Effector memory CD8-positive, alpha-beta T cell (primary cell): ENCODE measurements around the gene GLRA1.

Experiments
- ATAC-seq: fragments of 150-1000 bp; cut with Tn5 transposase; replicated peaks from 2 replicates; pipeline ENCODE4 v1.10.0; 2021; ENCODE audit warnings: mild to moderate bottlenecking, moderate library complexity
- DNase-seq, 3 experiments: peaks; one replicate each; pipeline ENCODE4 v3.0.0; 2021
- H3K27ac Mint-ChIP-seq, 2 donors: one replicate each; pipeline ENCODE4 v1.8.0; 2022; ENCODE audit warnings: mild to moderate bottlenecking in 2 of 2, mixed read lengths in 2 of 2, moderate library complexity in 2 of 2
- H3K27me3 Mint-ChIP-seq, 2 donors: one replicate each; pipeline ENCODE4 v1.8.0; 2022; ENCODE audit warnings: mixed read lengths in 2 of 2
- H3K36me3 Mint-ChIP-seq: one replicate; pipeline ENCODE4 v1.8.0; 2022; ENCODE audit warnings: mild to moderate bottlenecking, moderate library complexity, mixed read lengths; ENCODE audit not compliant: insufficient read depth
- H3K4me1 Mint-ChIP-seq, 2 donors: one replicate each; pipeline ENCODE4 v1.8.0; 2022; ENCODE audit warnings: low read depth in 2 of 2, mixed read lengths in 2 of 2
- H3K4me3 Mint-ChIP-seq, 2 donors: one replicate each; pipeline ENCODE4 v1.8.0; 2022; ENCODE audit warnings: mild to moderate bottlenecking in 2 of 2, mixed read lengths in 2 of 2, moderate library complexity in 2 of 2
- H3K9me3 Mint-ChIP-seq, 2 donors: one replicate each; pipeline ENCODE4 v1.8.0; 2022; ENCODE audit warnings: mixed read lengths in 2 of 2
- total RNA-seq, 9 experiments: gene quantifications; one replicate each; lab custom pipeline; 2026; lab: John Stamatoyannopoulos, UW

Gene GLRA1
- total RNA-seq, result 0 reads per million in 9 experiments

- ATAC-seq (peak; percentile 71), DNase-seq (peak; percentile 33 to 52 (median 43))
- peaks cover 38 to 41% of the 10 kb centered on the region in 2 donors for H3K27me3 Mint-ChIP-seq
- H3K4me3 Mint-ChIP-seq, result no peak within 1 kb of the TSS
- H3K4me1 Mint-ChIP-seq, result peaks cover 0 to 2% of the 10 kb centered on the region in 2 donors
- H3K27ac Mint-ChIP-seq, result no peak within 1 kb of the TSS
- H3K36me3 Mint-ChIP-seq, result peaks cover 11% of the 10 kb centered on the region
- peaks cover 0 to 6% of the 10 kb centered on the region in 2 donors for H3K9me3 Mint-ChIP-seq
These were observed at the start of gene GLRA1 for GRCh38 chr5:151924564-151925301. TSS of gene GLRA1 (minus strand) at chr5:151924851. CDS start at chr5:151924549, 302 bp downstream.

- no peak for ATAC-seq
- H3K27ac Mint-ChIP-seq, result no peak overlapping the region
- no peaks in the 10 kb centered on the region for H3K9me3 Mint-ChIP-seq
- no peak overlapping the region for H3K4me3 Mint-ChIP-seq
- no peaks in the 10 kb centered on the region for H3K4me1 Mint-ChIP-seq
- no peaks in the 10 kb centered on the region for H3K36me3 Mint-ChIP-seq
- no peaks in the 10 kb centered on the region for H3K27me3 Mint-ChIP-seq
- DNase-seq, result no peak
These were observed 46.2 kb upstream of the GLRA1 start for GRCh38 chr5:151970885-151971284.

- no peaks in the 10 kb centered on the region for H3K36me3 Mint-ChIP-seq
- DNase-seq (no peak), ATAC-seq (no peak)
- no peaks in the 10 kb centered on the region for H3K4me1 Mint-ChIP-seq
- H3K27ac Mint-ChIP-seq, result no peak overlapping the region
- H3K27me3 Mint-ChIP-seq, result no peaks in the 10 kb centered on the region
- no peaks in the 10 kb centered on the region for H3K9me3 Mint-ChIP-seq
- H3K4me3 Mint-ChIP-seq, result no peak overlapping the region
These were observed 43.2 kb upstream of the GLRA1 start for GRCh38 chr5:151967865-151968264.

- no peaks in the 10 kb centered on the region for H3K27me3 Mint-ChIP-seq
- peaks cover 4 to 5% of the 10 kb centered on the region in 2 donors for H3K4me1 Mint-ChIP-seq
- no peaks in the 10 kb centered on the region for H3K9me3 Mint-ChIP-seq
- DNase-seq (no peak), ATAC-seq (no peak)
- H3K27ac Mint-ChIP-seq, result no peak overlapping the region
- no peak overlapping the region for H3K4me3 Mint-ChIP-seq
- H3K36me3 Mint-ChIP-seq, result no peaks in the 10 kb centered on the region
These were observed 41.4 kb upstream of the GLRA1 start for GRCh38 chr5:151966046-151966445.

GRCh38 chr5:151964471-151964870, 39.8 kb upstream of the GLRA1 start:
- no peak overlapping the region for H3K27ac Mint-ChIP-seq
- DNase-seq (no peak), ATAC-seq (no peak)
- no peaks in the 10 kb centered on the region for H3K9me3 Mint-ChIP-seq
- H3K4me1 Mint-ChIP-seq, result peaks cover 4 to 5% of the 10 kb centered on the region in 2 donors
- no peaks in the 10 kb centered on the region for H3K27me3 Mint-ChIP-seq
- no peak overlapping the region for H3K4me3 Mint-ChIP-seq
- H3K36me3 Mint-ChIP-seq, result no peaks in the 10 kb centered on the region

GRCh38 chr5:151961557-151961956, 36.9 kb upstream of the GLRA1 start:
- H3K9me3 Mint-ChIP-seq, result no peaks in the 10 kb centered on the region
- peaks cover 14 to 18% of the 10 kb centered on the region in 2 donors for H3K4me1 Mint-ChIP-seq
- H3K27me3 Mint-ChIP-seq, result no peaks in the 10 kb centered on the region
- DNase-seq, result no peak
- no peak overlapping the region for H3K27ac Mint-ChIP-seq
- no peaks in the 10 kb centered on the region for H3K36me3 Mint-ChIP-seq
- H3K4me3 Mint-ChIP-seq, result no peak overlapping the region
- ATAC-seq, result no peak

- Mint-ChIP-seq H3K9me3 (no peaks in the 10 kb centered on the region), H3K4me3 (no peak overlapping the region), H3K36me3 (no peaks in the 10 kb centered on the region), H3K27ac (peak overlapping the region in 1 of 2 donors; percentile 22), H3K27me3 (peaks cover 0 to 5% of the 10 kb centered on the region in 2 donors), H3K4me1 (peaks cover 19 to 25% of the 10 kb centered on the region in 2 donors)
- DNase-seq, result no peak
- ATAC-seq, result no peak
These were observed 33.5 kb upstream of the GLRA1 start for GRCh38 chr5:151958111-151958510.

- no peak overlapping the region for H3K27ac Mint-ChIP-seq
- H3K9me3 Mint-ChIP-seq, result no peaks in the 10 kb centered on the region
- peaks cover 0 to 9% of the 10 kb centered on the region in 2 donors for H3K27me3 Mint-ChIP-seq
- no peaks in the 10 kb centered on the region for H3K36me3 Mint-ChIP-seq
- H3K4me1 Mint-ChIP-seq, result peaks cover 19 to 24% of the 10 kb centered on the region in 2 donors
- peak overlapping the region in 1 of 2 donors; percentile 34 for H3K4me3 Mint-ChIP-seq
- ATAC-seq, result no peak
- no peak for DNase-seq
These were observed 32.1 kb upstream of the GLRA1 start for GRCh38 chr5:151956725-151957124.

GRCh38 chr5:151954255-151954654, 29.6 kb upstream of the GLRA1 start:
- Mint-ChIP-seq H3K27ac (no peak overlapping the region), H3K9me3 (no peaks in the 10 kb centered on the region), H3K36me3 (no peaks in the 10 kb centered on the region), H3K4me3 (no peak overlapping the region), H3K27me3 (peaks cover 17 to 23% of the 10 kb centered on the region in 2 donors), H3K4me1 (peaks cover 22 to 23% of the 10 kb centered on the region in 2 donors)
- DNase-seq, result no peak
- ATAC-seq, result no peak

GRCh38 chr5:151953833-151954232, 29.2 kb upstream of the GLRA1 start:
- peaks cover 22 to 23% of the 10 kb centered on the region in 2 donors for H3K4me1 Mint-ChIP-seq
- no peaks in the 10 kb centered on the region for H3K36me3 Mint-ChIP-seq
- no peak overlapping the region for H3K4me3 Mint-ChIP-seq
- no peak overlapping the region for H3K27ac Mint-ChIP-seq
- no peak for DNase-seq
- ATAC-seq, result no peak
- peaks cover 22 to 27% of the 10 kb centered on the region in 2 donors for H3K27me3 Mint-ChIP-seq
- no peaks in the 10 kb centered on the region for H3K9me3 Mint-ChIP-seq

- ATAC-seq, result no peak
- H3K4me3 Mint-ChIP-seq, result no peak overlapping the region
- no peak overlapping the region for H3K27ac Mint-ChIP-seq
- no peak for DNase-seq
- peaks cover 24 to 29% of the 10 kb centered on the region in 2 donors for H3K27me3 Mint-ChIP-seq
- H3K9me3 Mint-ChIP-seq, result no peaks in the 10 kb centered on the region
- H3K4me1 Mint-ChIP-seq, result peaks cover 24 to 26% of the 10 kb centered on the region in 2 donors
- peaks cover 3% of the 10 kb centered on the region for H3K36me3 Mint-ChIP-seq
These were observed 27.6 kb upstream of the GLRA1 start for GRCh38 chr5:151952238-151952637.

- no peak for ATAC-seq
- Mint-ChIP-seq H3K36me3 (peaks cover 3% of the 10 kb centered on the region), H3K27ac (no peak overlapping the region), H3K9me3 (no peaks in the 10 kb centered on the region), H3K27me3 (peaks cover 24 to 29% of the 10 kb centered on the region in 2 donors), H3K4me1 (peaks cover 11 to 18% of the 10 kb centered on the region in 2 donors), H3K4me3 (no peak overlapping the region)
- no peak for DNase-seq
These were observed 26.1 kb upstream of the GLRA1 start for GRCh38 chr5:151950706-151951105.

GRCh38 chr5:151949701-151950308, 25.2 kb upstream of the GLRA1 start:
- Mint-ChIP-seq H3K9me3 (peaks cover 0 to 2% of the 10 kb centered on the region in 2 donors), H3K27me3 (peaks cover 24 to 36% of the 10 kb centered on the region in 2 donors), H3K36me3 (peaks cover 3% of the 10 kb centered on the region), H3K4me3 (no peak overlapping the region), H3K27ac (no peak overlapping the region), H3K4me1 (peaks cover 7 to 18% of the 10 kb centered on the region in 2 donors)
- DNase-seq (no peak), ATAC-seq (no peak)

GRCh38 chr5:151949113-151949512, 24.5 kb upstream of the GLRA1 start:
- Mint-ChIP-seq H3K27me3 (peaks cover 24 to 39% of the 10 kb centered on the region in 2 donors), H3K36me3 (peaks cover 3% of the 10 kb centered on the region), H3K9me3 (peaks cover 0 to 2% of the 10 kb centered on the region in 2 donors), H3K27ac (no peak overlapping the region), H3K4me3 (no peak overlapping the region), H3K4me1 (peaks cover 7 to 18% of the 10 kb centered on the region in 2 donors)
- no peak for ATAC-seq
- no peak for DNase-seq
